Right lobe of liver (tissue), 4 donors: ENCODE measurements around the gene MYO1D.

ENCODE experiments used
- POLR2A ChIP-seq: fragments of 450-650 bp; IDR thresholded peaks from one replicate; pipeline ENCODE4 v1.6.1; 2017; ENCODE audit warnings: antibody characterized with exemption, mild to moderate bottlenecking
- TF ChIP-seq, protein P1 (sequence below), 4 donors: fragments of 200-600 bp in 3 of 4; fragments of 450-650 bp in 1 of 4; IDR thresholded peaks; one replicate each; pipeline versions ENCODE4 v1.5.1 to v1.8.0; 2016 to 2022; ENCODE audit warnings: antibody characterized with exemption in 4 of 4, mild to moderate bottlenecking in 2 of 4
- donor health status: DM: no; HTN: no; CAD: no.
- donor health status: DM: no; HTN: no; CAD: no.
- donor health status: DM: no; HTN: yes; CAD: no.

DNA sequence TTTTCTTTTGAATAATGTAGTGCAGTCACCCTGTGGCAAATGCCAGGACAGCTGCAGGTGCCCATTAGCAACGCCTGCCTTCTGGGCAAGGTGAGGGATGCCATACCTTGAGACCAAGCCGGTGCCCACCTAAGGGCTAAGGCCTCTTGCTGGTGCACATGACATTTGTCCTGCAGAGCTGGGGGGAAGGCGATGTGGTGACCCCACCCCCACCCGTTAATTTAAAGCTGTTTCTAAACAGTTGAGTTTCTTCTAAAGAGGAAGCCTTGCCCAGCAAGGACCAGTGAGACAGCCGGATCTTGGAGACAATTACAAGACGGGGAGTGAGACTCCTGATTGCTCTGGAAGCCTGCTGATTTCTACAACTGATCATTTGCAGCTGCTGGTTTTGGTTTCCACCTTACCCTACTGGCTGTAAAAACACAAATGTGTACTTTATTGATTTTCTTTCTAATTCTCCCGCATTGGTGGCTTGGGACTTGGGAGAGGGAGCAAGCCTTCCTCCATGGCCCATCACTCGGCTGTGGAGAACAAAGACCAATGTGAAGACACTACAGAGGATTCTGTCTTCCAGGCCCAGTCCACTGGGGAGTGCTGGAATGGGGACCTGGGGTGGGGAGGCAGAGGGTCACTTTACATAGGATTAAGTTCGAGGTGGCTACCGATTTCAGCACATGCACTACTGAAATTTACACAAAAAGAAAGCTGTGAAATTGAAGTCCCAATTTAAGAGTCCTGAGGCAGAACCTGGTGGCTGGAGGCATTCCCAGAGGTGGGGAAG lies 387.4 kb downstream of the MYO1D start:
- TF ChIP-seq, protein P1, sequence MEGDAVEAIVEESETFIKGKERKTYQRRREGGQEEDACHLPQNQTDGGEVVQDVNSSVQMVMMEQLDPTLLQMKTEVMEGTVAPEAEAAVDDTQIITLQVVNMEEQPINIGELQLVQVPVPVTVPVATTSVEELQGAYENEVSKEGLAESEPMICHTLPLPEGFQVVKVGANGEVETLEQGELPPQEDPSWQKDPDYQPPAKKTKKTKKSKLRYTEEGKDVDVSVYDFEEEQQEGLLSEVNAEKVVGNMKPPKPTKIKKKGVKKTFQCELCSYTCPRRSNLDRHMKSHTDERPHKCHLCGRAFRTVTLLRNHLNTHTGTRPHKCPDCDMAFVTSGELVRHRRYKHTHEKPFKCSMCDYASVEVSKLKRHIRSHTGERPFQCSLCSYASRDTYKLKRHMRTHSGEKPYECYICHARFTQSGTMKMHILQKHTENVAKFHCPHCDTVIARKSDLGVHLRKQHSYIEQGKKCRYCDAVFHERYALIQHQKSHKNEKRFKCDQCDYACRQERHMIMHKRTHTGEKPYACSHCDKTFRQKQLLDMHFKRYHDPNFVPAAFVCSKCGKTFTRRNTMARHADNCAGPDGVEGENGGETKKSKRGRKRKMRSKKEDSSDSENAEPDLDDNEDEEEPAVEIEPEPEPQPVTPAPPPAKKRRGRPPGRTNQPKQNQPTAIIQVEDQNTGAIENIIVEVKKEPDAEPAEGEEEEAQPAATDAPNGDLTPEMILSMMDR (IDR thresholded peaks at IDR 0.05), result no peak
- no peak for TF ChIP-seq POLR2A
